Activated CD4-positive, alpha-beta memory T cell treated with anti-CD3 and anti-CD28 coated beads for 36 hours (primary cell): ENCODE data around the gene FAM107B. TPM values are rescaled to one million over a fixed set of nuclear protein-coding genes. Genes with fewer than 3 reads are reported as not detected.
A peak's percentile ranks its signal among the peaks of the same experiment; 100 is the strongest.
"Not testable (repeated sequence)": the region's sequence is repeated elsewhere in the genome, so short reads cannot be mapped to it uniquely, and the experiment has no call there.

Experiments used
- CTCF ChIA-PET: fragments of 350-600 bp; sonication (Branson Sonifier 250); formaldehyde crosslinking; loops from one replicate; lab custom pipeline; 2021; ENCODE audit warnings: antibody characterized with exemption, inconsistent platforms; lab: Charles Lee
- POLR2A ChIA-PET: fragments of 350-600 bp; sonication (Branson Sonifier 250); formaldehyde crosslinking; loops from one replicate; lab custom pipeline; 2021; ENCODE audit warnings: antibody characterized with exemption; lab: Charles Lee
- DNase-seq: peaks from one replicate; pipeline ENCODE4 v3.0.0-alpha.2; 2020
- H3K27ac Mint-ChIP-seq: one replicate; pipeline ENCODE4 v1.8.0; 2021; ENCODE audit warnings: mixed read lengths
- H3K27me3 Mint-ChIP-seq: one replicate; pipeline ENCODE4 v1.8.0; 2021; ENCODE audit warnings: mixed read lengths
- H3K36me3 Mint-ChIP-seq: one replicate; pipeline ENCODE4 v1.8.0; 2021; ENCODE audit warnings: mixed read lengths
- H3K4me1 Mint-ChIP-seq: one replicate; pipeline ENCODE4 v1.8.0; 2021; ENCODE audit warnings: low read depth, mixed read lengths
- H3K4me3 Mint-ChIP-seq: one replicate; pipeline ENCODE4 v1.8.0; 2021; ENCODE audit warnings: mild to moderate bottlenecking, mixed read lengths
- H3K9me3 Mint-ChIP-seq: one replicate; pipeline ENCODE4 v1.8.0; 2021; ENCODE audit warnings: mixed read lengths
- intact Hi-C: fragments of 100-400 bp; cut with micrococcal nuclease; formaldehyde crosslinking; loops from one replicate; pipeline ENCODE4 v1.15.1; 2023
- total RNA-seq, 2 experiments: library from RNA; stranded (reverse); gene quantifications; one replicate each; pipeline ENCODE4 v1.2.3, GENCODE V29; 2021

Gene FAM107B
- 100 to 1,000 TPM; 132 to 138 TPM for total RNA-seq

- CTCF ChIA-PET = no interaction called here
- POLR2A ChIA-PET = no interaction called here
- H3K36me3 Mint-ChIP-seq = no peaks in the 10 kb centered on the region
- no peaks in the 10 kb centered on the region for H3K4me1 Mint-ChIP-seq
- intact Hi-C loops = no loop called here
- no peaks in the 10 kb centered on the region for H3K9me3 Mint-ChIP-seq
- no peak within 1 kb of the TSS for H3K27ac Mint-ChIP-seq
- no peak within 1 kb of the TSS for H3K4me3 Mint-ChIP-seq
- DNase-seq = no peak
- no peaks in the 10 kb centered on the region for H3K27me3 Mint-ChIP-seq
Measured at GRCh38 chr10:14774797-14775196, at the start of gene FAM107B. Gene FAM107B (minus strand): TSS chr10:14774897. CDS start chr10:14774663, 234 bp downstream.

GRCh38 chr10:14823966-14824365, 49.3 kb upstream of the FAM107B start:
- intact Hi-C loops = loop anchor here (1.0 to 5.0 kb wide), 6 partner anchors 217 to 627 kb away; no protein-coding TSS in a partner anchor
- DNase-seq = no peak
- peaks cover 1% of the 10 kb centered on the region for H3K27me3 Mint-ChIP-seq
- H3K27ac Mint-ChIP-seq = no peak overlapping the region
- no peaks in the 10 kb centered on the region for H3K36me3 Mint-ChIP-seq
- POLR2A ChIA-PET = no interaction called here
- no peak overlapping the region for H3K4me3 Mint-ChIP-seq
- peaks cover 2% of the 10 kb centered on the region for H3K4me1 Mint-ChIP-seq
- CTCF ChIA-PET = interaction anchor here (0.9 to 3.3 kb wide), 19 partner anchors 11 to 627 kb away, joined by 3 to 23 read pairs (median 6); partner anchors contain the start of genes CDNF, HSPA14 and MSANTD7
- H3K9me3 Mint-ChIP-seq = no peaks in the 10 kb centered on the region

GRCh38 chr10:14822879-14823755, 48.4 kb upstream of the FAM107B start:
- CTCF ChIA-PET = interaction anchor here (0.7 to 3.3 kb wide), 35 partner anchors 10 to 627 kb away, joined by 3 to 23 read pairs (median 4); partner anchors contain the start of genes CDNF, HSPA14 and MSANTD7
- Mint-ChIP-seq H3K36me3 (no peaks in the 10 kb centered on the region), H3K27me3 (peaks cover 1% of the 10 kb centered on the region), H3K9me3 (no peaks in the 10 kb centered on the region), H3K4me1 (peaks cover 2% of the 10 kb centered on the region), H3K27ac (no peak overlapping the region), H3K4me3 (no peak overlapping the region)
- POLR2A ChIA-PET = interaction anchor here (0.8 kb wide), 1 partner anchor 13 kb away, joined by 3 read pairs; no protein-coding TSS in a partner anchor
- peak; percentile 56 for DNase-seq
- intact Hi-C loops = loop anchor here (1.0 to 5.0 kb wide), 6 partner anchors 216 to 626 kb away; no protein-coding TSS in a partner anchor

GRCh38 chr10:14821635-14822375, 47.1 kb upstream of the FAM107B start:
- CTCF ChIA-PET = interaction anchor here (0.6 to 3.3 kb wide), 19 partner anchors 16 to 623 kb away, joined by 3 to 23 read pairs (median 4); partner anchors contain the start of genes CDNF, HSPA14 and MSANTD7
- H3K4me3 Mint-ChIP-seq = no peak overlapping the region
- intact Hi-C loops = loop anchor here (5.0 kb wide), 4 partner anchors 215 to 625 kb away; no protein-coding TSS in a partner anchor
- H3K4me1 Mint-ChIP-seq = peaks cover 2% of the 10 kb centered on the region
- DNase-seq = no peak
- no peaks in the 10 kb centered on the region for H3K36me3 Mint-ChIP-seq
- POLR2A ChIA-PET = interaction anchor here (0.8 kb wide), 1 partner anchor 14 kb away, joined by 3 read pairs; no protein-coding TSS in a partner anchor
- peaks cover 1% of the 10 kb centered on the region for H3K27me3 Mint-ChIP-seq
- H3K9me3 Mint-ChIP-seq = no peaks in the 10 kb centered on the region
- no peak overlapping the region for H3K27ac Mint-ChIP-seq

GRCh38 chr10:14820775-14821154, 46.1 kb upstream of the FAM107B start:
- H3K27ac Mint-ChIP-seq = no peak overlapping the region
- H3K36me3 Mint-ChIP-seq = no peaks in the 10 kb centered on the region
- POLR2A ChIA-PET = no interaction called here
- no peak overlapping the region for H3K4me3 Mint-ChIP-seq
- H3K4me1 Mint-ChIP-seq = peaks cover 2% of the 10 kb centered on the region
- H3K9me3 Mint-ChIP-seq = no peaks in the 10 kb centered on the region
- peaks cover 1% of the 10 kb centered on the region for H3K27me3 Mint-ChIP-seq
- intact Hi-C loops = loop anchor here (5.0 kb wide), 4 partner anchors 213 to 623 kb away; no protein-coding TSS in a partner anchor
- CTCF ChIA-PET = no interaction called here
- DNase-seq = no peak

- no peaks in the 10 kb centered on the region for H3K27me3 Mint-ChIP-seq
- no peak overlapping the region for H3K27ac Mint-ChIP-seq
- H3K4me3 Mint-ChIP-seq = no peak overlapping the region
- CTCF ChIA-PET = interaction anchor here (1.0 to 1.1 kb wide), 2 partner anchors 265 to 277 kb away, joined by 3 read pairs; no protein-coding TSS in a partner anchor
- no peaks in the 10 kb centered on the region for H3K36me3 Mint-ChIP-seq
- POLR2A ChIA-PET = no interaction called here
- H3K4me1 Mint-ChIP-seq = peaks cover 2% of the 10 kb centered on the region
- no peak for DNase-seq
- intact Hi-C loops = loop anchor here (5.0 kb wide), 4 partner anchors 213 to 623 kb away; no protein-coding TSS in a partner anchor
- no peaks in the 10 kb centered on the region for H3K9me3 Mint-ChIP-seq
Measured at GRCh38 chr10:14820010-14820774, 45.5 kb upstream of the FAM107B start.

- peaks cover 16% of the 10 kb centered on the region for H3K4me1 Mint-ChIP-seq
- H3K4me3 Mint-ChIP-seq, H3K27me3 Mint-ChIP-seq, DNase-seq, POLR2A ChIA-PET, H3K27ac Mint-ChIP-seq, intact Hi-C loops, H3K36me3 Mint-ChIP-seq, H3K9me3 Mint-ChIP-seq, CTCF ChIA-PET: not testable (repeated sequence)
Measured at GRCh38 chr10:14816717-14817116, 42.0 kb upstream of the FAM107B start.

- H3K27ac Mint-ChIP-seq = no peak overlapping the region
- H3K27me3 Mint-ChIP-seq = no peaks in the 10 kb centered on the region
- no peaks in the 10 kb centered on the region for H3K36me3 Mint-ChIP-seq
- ChIA-PET CTCF (interaction anchor here (1.1 kb wide), 1 partner anchor 279 kb away, joined by 4 read pairs; no protein-coding TSS in a partner anchor), POLR2A (no interaction called here)
- peaks cover 21% of the 10 kb centered on the region for H3K4me1 Mint-ChIP-seq
- H3K4me3 Mint-ChIP-seq = no peak overlapping the region
- no peaks in the 10 kb centered on the region for H3K9me3 Mint-ChIP-seq
- DNase-seq = no peak
- intact Hi-C loops = no loop called here
Measured at GRCh38 chr10:14815681-14816080, 41.0 kb upstream of the FAM107B start.

- H3K27ac Mint-ChIP-seq = no peak overlapping the region
- peaks cover 21% of the 10 kb centered on the region for H3K4me1 Mint-ChIP-seq
- ChIA-PET POLR2A (no interaction called here), CTCF (interaction anchor here (2.3 kb wide), 1 partner anchor 11 kb away, joined by 5 read pairs; no protein-coding TSS in a partner anchor)
- no peaks in the 10 kb centered on the region for H3K9me3 Mint-ChIP-seq
- no peaks in the 10 kb centered on the region for H3K36me3 Mint-ChIP-seq
- H3K4me3 Mint-ChIP-seq = no peak overlapping the region
- DNase-seq = no peak
- H3K27me3 Mint-ChIP-seq = no peaks in the 10 kb centered on the region
- intact Hi-C loops = no loop called here
Measured at GRCh38 chr10:14812271-14812670, 37.6 kb upstream of the FAM107B start.

GRCh38 chr10:14810969-14811953, 36.6 kb upstream of the FAM107B start:
- ChIA-PET CTCF (interaction anchor here (0.7 to 1.4 kb wide), 2 partner anchors 25 to 269 kb away, joined by 3 read pairs; no protein-coding TSS in a partner anchor), POLR2A (no interaction called here)
- Mint-ChIP-seq H3K27me3 (no peaks in the 10 kb centered on the region), H3K27ac (no peak overlapping the region), H3K4me3 (no peak overlapping the region), H3K4me1 (peaks cover 21% of the 10 kb centered on the region), H3K36me3 (no peaks in the 10 kb centered on the region), H3K9me3 (no peaks in the 10 kb centered on the region)
- intact Hi-C loops = no loop called here
- DNase-seq = no peak
